ENCODE results near the gene PDCD6IP.

Gene PDCD6IP

DNA sequence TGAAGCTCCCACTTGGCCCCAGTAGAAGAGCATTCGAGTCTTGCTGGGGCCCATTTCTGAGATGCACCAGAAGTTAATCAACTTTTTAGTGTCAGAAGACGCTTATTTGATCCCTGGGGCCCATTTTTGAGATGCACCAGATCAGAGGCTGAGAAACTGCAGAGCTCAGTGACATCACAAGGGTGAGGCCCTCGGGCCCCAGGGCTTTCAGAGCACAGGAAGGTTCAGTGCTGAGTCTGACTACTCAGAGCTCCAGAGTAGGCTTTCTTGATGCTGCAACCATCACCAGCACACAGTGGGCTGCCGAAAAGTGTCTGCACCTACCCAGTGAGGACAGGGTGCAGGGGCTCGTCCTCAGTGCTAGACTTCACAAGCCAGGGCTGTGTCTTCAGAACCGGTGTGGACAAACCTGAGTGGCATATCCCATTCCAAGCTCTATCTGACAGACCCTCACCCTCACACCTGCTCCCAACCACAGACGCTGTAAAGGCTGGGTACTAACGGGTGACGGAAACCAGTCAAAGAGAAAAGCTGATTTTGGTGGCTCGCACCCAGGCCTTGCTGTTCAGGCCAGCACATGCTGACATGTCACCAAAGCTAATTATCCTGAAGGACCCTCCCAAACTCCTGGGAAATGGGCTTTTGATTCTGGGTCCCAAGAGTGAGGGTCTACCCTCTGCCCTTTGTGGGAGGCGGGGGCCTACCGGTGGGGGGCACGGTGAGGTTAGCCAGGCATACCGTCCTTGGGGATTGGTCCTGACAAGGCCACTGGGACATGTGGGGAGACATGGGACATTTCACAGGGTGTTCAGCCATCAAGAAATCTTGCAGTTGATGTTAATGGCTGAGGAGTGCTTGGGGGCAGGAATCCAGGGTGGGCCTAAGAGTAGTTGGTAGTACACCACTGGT is 83.0 kb downstream of the PDCD6IP start:
- TF ChIP-seq, protein P1, sequence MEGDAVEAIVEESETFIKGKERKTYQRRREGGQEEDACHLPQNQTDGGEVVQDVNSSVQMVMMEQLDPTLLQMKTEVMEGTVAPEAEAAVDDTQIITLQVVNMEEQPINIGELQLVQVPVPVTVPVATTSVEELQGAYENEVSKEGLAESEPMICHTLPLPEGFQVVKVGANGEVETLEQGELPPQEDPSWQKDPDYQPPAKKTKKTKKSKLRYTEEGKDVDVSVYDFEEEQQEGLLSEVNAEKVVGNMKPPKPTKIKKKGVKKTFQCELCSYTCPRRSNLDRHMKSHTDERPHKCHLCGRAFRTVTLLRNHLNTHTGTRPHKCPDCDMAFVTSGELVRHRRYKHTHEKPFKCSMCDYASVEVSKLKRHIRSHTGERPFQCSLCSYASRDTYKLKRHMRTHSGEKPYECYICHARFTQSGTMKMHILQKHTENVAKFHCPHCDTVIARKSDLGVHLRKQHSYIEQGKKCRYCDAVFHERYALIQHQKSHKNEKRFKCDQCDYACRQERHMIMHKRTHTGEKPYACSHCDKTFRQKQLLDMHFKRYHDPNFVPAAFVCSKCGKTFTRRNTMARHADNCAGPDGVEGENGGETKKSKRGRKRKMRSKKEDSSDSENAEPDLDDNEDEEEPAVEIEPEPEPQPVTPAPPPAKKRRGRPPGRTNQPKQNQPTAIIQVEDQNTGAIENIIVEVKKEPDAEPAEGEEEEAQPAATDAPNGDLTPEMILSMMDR (IDR thresholded peaks at IDR 0.05; ENCODE audit: low read depth, low read length) = no peak
- DNase-seq (ENCODE audit: low read depth in 2 of 2) = no peak
- H3K4me3 ChIP-seq (replicated peaks in 1 of 2; ENCODE audit: low read depth in 2 of 2, low read length in 2 of 2) = no peak overlapping the region

DNA sequence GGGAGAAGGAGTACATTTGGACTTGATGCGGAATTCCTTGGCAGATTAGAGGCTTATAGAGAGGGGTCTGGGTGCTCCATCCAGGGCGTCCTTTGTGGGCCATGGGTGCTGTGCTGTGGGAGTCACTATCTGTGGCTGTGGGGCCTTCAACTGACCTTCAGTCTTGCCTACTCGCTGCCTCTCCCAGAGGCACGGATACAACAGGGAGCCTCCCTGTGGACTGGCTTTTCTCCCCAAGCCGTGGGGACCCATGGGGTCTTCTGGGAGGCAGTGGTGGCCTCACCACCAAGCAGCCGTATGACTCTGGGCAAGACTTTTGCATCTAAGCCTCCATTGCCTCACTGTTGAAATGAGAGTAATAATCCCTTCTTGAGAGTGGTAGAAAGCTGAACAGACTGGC is 83.9 kb downstream of the PDCD6IP start:
- TF ChIP-seq, protein P1 (IDR thresholded peaks at IDR 0.05; ENCODE audit: low read depth, low read length) = no peak
- no peak overlapping the region for H3K4me3 ChIP-seq (replicated peaks in 1 of 2; ENCODE audit: low read depth in 2 of 2, low read length in 2 of 2)
- DNase-seq (ENCODE audit: low read depth in 2 of 2) = no peak

DNA sequence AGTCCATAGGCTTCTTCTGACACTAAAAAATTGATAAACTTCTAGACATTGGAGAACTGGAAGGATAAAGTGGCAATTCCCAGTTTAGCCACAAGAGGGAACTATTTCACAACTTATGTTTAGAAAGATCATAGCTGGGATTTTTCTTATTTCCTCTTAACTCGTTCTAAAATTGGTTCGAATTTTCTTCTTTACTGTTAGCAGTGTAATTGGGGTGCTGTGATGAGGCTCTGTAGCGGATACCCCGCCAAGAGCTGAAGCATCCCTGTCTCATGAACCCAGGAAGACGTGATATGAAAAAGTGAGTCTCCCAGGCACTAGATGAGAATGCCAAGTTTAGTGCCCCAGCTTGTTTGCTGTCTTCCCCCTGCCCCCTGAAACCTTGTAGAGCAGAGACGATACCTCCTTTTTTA is 85.1 kb downstream of the PDCD6IP start:
- DNase-seq (ENCODE audit: low read depth in 2 of 2) = peak; percentile 53 to 69
- TF ChIP-seq, protein P1 (IDR thresholded peaks at IDR 0.05; ENCODE audit: low read depth, low read length) = peak; percentile 72
- no peak overlapping the region for H3K4me3 ChIP-seq (replicated peaks in 1 of 2; ENCODE audit: low read depth in 2 of 2, low read length in 2 of 2)

DNA sequence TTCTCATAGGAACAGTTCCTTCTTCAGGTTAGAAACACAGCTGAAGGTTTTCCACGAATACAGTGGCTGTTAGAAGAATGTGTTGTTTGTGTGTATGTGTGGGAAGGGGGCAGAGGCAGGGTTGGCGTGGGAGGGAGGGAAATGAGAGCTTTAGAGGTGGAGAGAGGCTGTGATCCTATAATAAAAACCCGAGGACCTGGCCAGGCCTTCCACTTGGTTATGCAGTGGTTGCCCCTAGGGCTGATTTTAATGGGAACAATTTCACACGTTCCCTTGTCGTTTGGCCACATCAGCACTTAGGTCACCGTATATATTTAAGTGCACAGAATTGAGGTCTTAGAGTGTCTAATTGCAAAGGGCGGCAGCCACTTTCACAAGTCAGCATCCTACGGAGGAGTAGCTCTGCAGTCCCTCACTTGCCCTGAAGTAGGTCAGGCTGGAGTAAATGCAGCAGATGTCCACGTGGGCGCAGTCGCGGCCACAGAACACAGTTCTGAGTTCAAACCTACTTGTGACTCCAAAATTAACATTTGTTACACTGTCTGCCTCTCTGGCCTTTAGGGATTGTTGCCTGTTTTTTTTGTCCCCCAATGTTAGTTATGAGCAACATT is 85.6 kb downstream of the PDCD6IP start:
- H3K4me3 ChIP-seq (replicated peaks in 1 of 2; ENCODE audit: low read depth in 2 of 2, low read length in 2 of 2) = no peak overlapping the region
- peak; percentile 44 to 57 for DNase-seq (ENCODE audit: low read depth in 2 of 2)
- TF ChIP-seq, protein P1 (IDR thresholded peaks at IDR 0.05; ENCODE audit: low read depth, low read length) = peak; percentile 49

DNA sequence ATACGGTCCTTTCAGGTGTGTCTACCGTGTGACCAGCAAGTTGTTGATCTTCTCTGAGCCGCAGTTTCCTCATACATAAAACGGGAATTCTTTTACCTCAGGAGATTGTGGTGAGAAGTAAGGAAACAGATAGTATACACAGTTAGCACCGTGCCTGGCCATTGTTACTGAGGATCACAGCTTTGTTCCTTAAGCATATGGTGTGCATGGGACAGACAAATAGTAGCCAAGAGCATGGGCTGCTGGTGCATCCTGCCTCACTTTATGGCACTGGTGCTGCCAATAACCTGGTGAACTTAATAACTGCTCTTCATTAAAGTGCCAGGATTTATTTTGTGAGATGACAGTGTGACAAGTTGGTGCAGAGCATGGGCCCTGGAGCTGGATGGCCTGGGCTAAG is 86.3 kb downstream of the PDCD6IP start:
- H3K4me3 ChIP-seq (replicated peaks in 1 of 2; ENCODE audit: low read depth in 2 of 2, low read length in 2 of 2) = no peak overlapping the region
- TF ChIP-seq, protein P1 (IDR thresholded peaks at IDR 0.05; ENCODE audit: low read depth, low read length) = no peak
- no peak for DNase-seq (ENCODE audit: low read depth in 2 of 2)

DNA sequence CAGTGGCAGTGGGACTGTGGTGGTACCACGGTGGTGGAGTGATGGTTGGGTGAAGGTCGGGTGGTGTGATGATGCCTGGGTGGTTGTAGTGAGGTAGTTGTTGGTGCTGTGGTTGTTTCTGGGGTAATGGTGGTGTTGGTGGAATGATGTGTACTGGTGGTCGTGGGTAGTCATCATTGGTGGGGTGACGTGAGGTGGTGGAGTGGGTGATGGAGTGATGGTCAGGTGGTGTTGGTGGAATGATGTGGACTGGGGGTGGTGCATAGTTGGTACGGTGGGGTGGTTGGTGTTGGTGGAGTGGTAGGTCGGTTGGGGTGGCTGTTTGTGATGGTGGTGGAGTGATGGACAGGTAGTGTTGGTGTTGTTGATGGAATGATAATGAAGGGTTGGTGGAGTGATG is 87.1 kb downstream of the PDCD6IP start:
- TF ChIP-seq, protein P1 (IDR thresholded peaks at IDR 0.05; ENCODE audit: low read depth, low read length) = no peak
- no peak for DNase-seq (ENCODE audit: low read depth in 2 of 2)
- no peak overlapping the region for H3K4me3 ChIP-seq (replicated peaks in 1 of 2; ENCODE audit: low read depth in 2 of 2, low read length in 2 of 2)
